ENCODE measurements around the gene CHRNG.

Gene CHRNG

DNA sequence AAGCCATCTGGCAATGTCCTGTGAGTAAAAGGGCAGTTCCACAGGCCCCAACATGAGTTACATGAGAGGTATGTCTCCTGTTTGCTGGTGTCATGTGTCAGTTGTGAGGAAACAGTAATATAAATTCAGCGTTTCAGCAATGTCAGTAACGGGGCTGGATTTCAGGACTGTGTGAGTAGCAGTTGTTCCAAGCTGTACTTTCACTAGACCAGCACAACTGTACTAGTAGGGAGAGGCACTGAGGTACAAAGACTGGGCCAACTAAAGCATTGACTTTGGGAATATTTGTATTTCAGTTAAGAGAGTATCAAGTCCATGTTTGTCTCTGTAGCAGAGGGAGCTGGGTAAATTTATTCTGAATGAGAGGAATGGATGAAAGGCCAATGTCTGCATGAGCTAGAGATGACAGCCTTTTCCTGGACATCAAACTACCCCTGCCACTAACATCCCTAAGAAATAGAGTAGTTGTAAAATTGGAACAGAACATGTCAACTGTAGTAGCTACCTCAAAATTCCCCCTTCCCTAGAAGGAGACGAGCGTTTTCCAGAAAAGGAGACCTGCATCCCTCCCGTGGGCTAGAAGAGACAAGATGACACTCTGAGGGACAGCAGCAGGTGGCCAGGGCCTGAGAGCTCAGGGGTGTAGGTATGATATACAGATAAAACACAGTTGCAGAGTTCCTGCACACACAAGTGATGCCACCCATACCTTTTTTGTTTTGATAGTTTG is 35.3 kb downstream of the CHRNG start:
- peaks cover 47% of the 10 kb centered on the region for H3K36me3 ChIP-seq
- no peak overlapping the region for H3K27ac ChIP-seq
- TF ChIP-seq, protein P1, sequence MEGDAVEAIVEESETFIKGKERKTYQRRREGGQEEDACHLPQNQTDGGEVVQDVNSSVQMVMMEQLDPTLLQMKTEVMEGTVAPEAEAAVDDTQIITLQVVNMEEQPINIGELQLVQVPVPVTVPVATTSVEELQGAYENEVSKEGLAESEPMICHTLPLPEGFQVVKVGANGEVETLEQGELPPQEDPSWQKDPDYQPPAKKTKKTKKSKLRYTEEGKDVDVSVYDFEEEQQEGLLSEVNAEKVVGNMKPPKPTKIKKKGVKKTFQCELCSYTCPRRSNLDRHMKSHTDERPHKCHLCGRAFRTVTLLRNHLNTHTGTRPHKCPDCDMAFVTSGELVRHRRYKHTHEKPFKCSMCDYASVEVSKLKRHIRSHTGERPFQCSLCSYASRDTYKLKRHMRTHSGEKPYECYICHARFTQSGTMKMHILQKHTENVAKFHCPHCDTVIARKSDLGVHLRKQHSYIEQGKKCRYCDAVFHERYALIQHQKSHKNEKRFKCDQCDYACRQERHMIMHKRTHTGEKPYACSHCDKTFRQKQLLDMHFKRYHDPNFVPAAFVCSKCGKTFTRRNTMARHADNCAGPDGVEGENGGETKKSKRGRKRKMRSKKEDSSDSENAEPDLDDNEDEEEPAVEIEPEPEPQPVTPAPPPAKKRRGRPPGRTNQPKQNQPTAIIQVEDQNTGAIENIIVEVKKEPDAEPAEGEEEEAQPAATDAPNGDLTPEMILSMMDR (IDR thresholded peaks at IDR 0.05; ENCODE audit: low read depth, low read length): no peak

DNA sequence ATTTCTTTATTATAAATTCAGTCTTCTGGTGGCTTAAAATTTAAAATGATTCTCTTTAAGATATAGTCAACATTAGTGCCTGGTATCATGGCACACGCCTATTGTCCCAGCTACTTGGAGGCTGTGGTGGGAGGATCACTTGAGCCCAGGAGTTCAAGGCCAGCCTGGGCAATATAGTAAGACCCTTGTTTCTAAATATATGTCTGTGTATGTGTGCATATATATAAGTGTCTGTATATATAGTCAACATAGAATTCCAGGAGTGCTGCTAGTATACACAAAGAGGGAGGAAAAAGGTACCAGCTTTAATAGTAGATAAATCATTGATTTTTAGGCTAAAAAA is 35.9 kb downstream of the CHRNG start:
- Histone ChIP-seq H3K4me3 (ENCODE audit: low read depth, low read length) (no peak overlapping the region), H3K27me3 (ENCODE audit: insufficient read depth, low read depth, severe bottlenecking) (no peaks in the 10 kb centered on the region), H3K27ac (no peak overlapping the region), H3K36me3 (peaks cover 42% of the 10 kb centered on the region), H3K9me3 (ENCODE audit: severe bottlenecking) (no peaks in the 10 kb centered on the region)
- DNase-seq: no peak
- TF ChIP-seq, protein P1 (IDR thresholded peaks at IDR 0.05; ENCODE audit: low read depth, low read length): no peak

More for the DNA sequence above, 35.3 kb downstream of the CHRNG start:
- no peak for DNase-seq
- no peak overlapping the region for H3K4me3 ChIP-seq (ENCODE audit: low read depth, low read length)
- H3K9me3 ChIP-seq (ENCODE audit: severe bottlenecking): no peaks in the 10 kb centered on the region
- H3K27me3 ChIP-seq (ENCODE audit: insufficient read depth, low read depth, severe bottlenecking): no peaks in the 10 kb centered on the region

DNA sequence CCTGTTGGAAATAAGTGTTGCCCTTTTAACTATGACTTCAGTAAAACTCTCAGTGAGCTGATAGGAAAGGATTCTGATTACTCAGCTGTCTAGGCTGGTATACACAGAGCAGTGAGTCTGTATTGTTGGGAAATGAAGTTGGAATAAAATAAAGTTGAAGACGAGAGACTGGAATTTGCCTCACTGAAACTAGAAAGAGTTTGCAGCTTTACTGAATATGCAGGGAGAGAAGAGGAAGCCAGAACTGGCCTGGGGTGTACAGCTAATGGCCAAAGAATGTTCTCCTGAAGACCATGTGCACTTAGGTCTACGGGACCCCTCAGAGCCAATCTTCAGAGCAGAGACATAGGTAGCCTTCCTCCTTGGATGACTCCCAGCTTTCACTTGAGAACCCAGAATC is 37.5 kb downstream of the CHRNG start:
- DNase-seq: no peak
- no peak overlapping the region for H3K27ac ChIP-seq
- TF ChIP-seq, protein P1 (IDR thresholded peaks at IDR 0.05; ENCODE audit: low read depth, low read length): no peak
- H3K27me3 ChIP-seq (ENCODE audit: insufficient read depth, low read depth, severe bottlenecking): no peaks in the 10 kb centered on the region
- peaks cover 30% of the 10 kb centered on the region for H3K36me3 ChIP-seq
- H3K9me3 ChIP-seq (ENCODE audit: severe bottlenecking): no peaks in the 10 kb centered on the region
- no peak overlapping the region for H3K4me3 ChIP-seq (ENCODE audit: low read depth, low read length)

DNA sequence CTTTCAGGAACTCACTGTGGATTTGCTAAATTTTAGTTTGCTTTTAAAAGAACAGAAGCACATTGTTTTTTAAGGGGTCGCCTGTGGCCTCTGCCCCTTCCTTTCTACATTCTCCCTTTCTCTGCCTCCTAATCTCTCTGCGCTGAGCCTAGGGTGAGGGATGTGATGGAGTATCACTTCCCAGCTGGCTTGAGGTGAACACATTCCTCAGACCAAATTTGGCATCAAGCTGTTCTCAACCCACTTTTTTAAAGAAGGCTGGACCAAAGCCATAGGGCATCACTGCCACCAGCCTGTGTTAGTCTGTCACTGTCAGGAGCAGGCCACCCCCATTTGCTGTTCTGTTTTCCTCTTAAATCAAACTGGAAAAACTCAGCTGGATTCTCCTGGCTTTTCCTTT is 38.3 kb downstream of the CHRNG start:
- H3K36me3 ChIP-seq: peaks cover 22% of the 10 kb centered on the region
- no peaks in the 10 kb centered on the region for H3K27me3 ChIP-seq (ENCODE audit: insufficient read depth, low read depth, severe bottlenecking)
- TF ChIP-seq, protein P1 (IDR thresholded peaks at IDR 0.05; ENCODE audit: low read depth, low read length): no peak
- no peak overlapping the region for H3K4me3 ChIP-seq (ENCODE audit: low read depth, low read length)
- no peaks in the 10 kb centered on the region for H3K9me3 ChIP-seq (ENCODE audit: severe bottlenecking)
- no peak overlapping the region for H3K27ac ChIP-seq
- DNase-seq: no peak

DNA sequence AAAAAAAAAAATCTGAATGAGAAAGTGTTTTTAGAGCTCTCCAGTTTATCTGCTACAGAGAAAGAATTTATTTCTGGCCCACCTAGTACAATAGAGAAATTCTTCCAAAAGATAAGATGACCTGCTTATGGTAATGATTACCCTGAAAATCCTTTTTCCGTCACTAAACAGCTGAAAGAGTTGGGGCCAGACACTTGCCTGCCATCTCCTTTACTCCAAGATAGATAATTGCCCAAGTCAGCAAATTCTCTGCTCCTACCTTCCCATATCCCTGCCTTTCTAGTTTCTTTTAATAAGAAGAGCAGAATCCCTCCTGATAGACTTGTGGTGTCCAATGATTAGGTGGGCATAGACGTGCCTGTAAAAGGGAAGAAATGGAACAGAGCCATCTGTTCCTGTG is 39.1 kb downstream of the CHRNG start:
- Histone ChIP-seq H3K36me3 (peaks cover 18% of the 10 kb centered on the region), H3K27ac (no peak overlapping the region), H3K4me3 (ENCODE audit: low read depth, low read length) (no peak overlapping the region), H3K9me3 (ENCODE audit: severe bottlenecking) (no peaks in the 10 kb centered on the region), H3K27me3 (ENCODE audit: insufficient read depth, low read depth, severe bottlenecking) (no peaks in the 10 kb centered on the region)
- TF ChIP-seq, protein P1 (IDR thresholded peaks at IDR 0.05; ENCODE audit: low read depth, low read length): no peak
- DNase-seq: no peak

DNA sequence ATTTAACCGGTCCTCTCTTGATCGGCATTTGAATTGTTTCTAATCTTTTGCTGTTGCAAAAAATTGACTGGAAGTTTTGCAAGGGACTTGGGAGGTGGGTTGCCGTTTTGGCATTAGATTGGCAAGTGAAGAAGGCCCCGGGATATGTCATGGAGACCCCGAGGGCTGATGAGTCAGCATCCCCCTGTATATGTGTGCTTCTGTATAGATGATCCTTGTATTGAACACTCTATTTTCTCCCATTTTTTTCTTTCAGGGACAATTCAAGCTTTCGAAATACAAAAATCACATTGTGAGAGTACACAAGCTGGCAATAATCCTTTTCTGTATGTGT is 41.1 kb downstream of the CHRNG start:
- Histone ChIP-seq H3K36me3 (peaks cover 12% of the 10 kb centered on the region; the same call in 1 of the 2 replicates), H3K27me3 (ENCODE audit: insufficient read depth, low read depth, severe bottlenecking) (no peaks in the 10 kb centered on the region), H3K27ac (no peak overlapping the region), H3K4me3 (ENCODE audit: low read depth, low read length) (no peak overlapping the region), H3K9me3 (ENCODE audit: severe bottlenecking) (no peaks in the 10 kb centered on the region)
- DNase-seq: no peak
- TF ChIP-seq, protein P1 (IDR thresholded peaks at IDR 0.05; ENCODE audit: low read depth, low read length): no peak

Data from WERI-Rb-1 (cell line).